Stimulated activated CD4-positive, alpha-beta T cell treated with anti-CD3 and anti-CD28 coated beads, Interleukin-15, amount 100 ng/mL, for 48 hours (primary cell): Measurements from ENCODE around the gene MYLK.

Experiments
- DNase-seq, 2 donors: peaks; one replicate each; pipeline ENCODE4 v3.0.0-alpha.2; 2020; ENCODE audit warnings: low read depth in 2 of 2

The MYLK gene

GRCh38 chr3:123595396-123596180 lies 288.5 kb downstream of the MYLK start:
- no peak for DNase-seq

- DNase-seq, result no peak
Observed at GRCh38 chr3:123593381-123593780, 290.8 kb downstream of the MYLK start.

GRCh38 chr3:123590685-123591450 lies 293.3 kb downstream of the MYLK start:
- no peak for DNase-seq

- DNase-seq, result no peak
Observed at GRCh38 chr3:123587401-123587800, 296.7 kb downstream of the MYLK start.

GRCh38 chr3:123586968-123587367 lies 297.2 kb downstream of the MYLK start:
- DNase-seq, result no peak

- peak; percentile 12 to 27 for DNase-seq
Observed at GRCh38 chr3:123586131-123586530, 298.0 kb downstream of the MYLK start.

- DNase-seq, result peak; percentile 90 to 93
Observed at GRCh38 chr3:123584988-123585937, 298.9 kb downstream of the MYLK start, which contains the start of gene HACD2. TSS of gene HACD2 (minus strand) at chr3:123585053. CDS start at chr3:123585027, 26 bp downstream.

GRCh38 chr3:123584284-123584987 lies 299.7 kb downstream of the MYLK start:
- no peak for DNase-seq

GRCh38 chr3:123583561-123583960 lies 300.6 kb downstream of the MYLK start:
- DNase-seq, result no peak

GRCh38 chr3:123582315-123582714 lies 301.8 kb downstream of the MYLK start:
- no peak for DNase-seq

GRCh38 chr3:123576122-123576521 lies 308.0 kb downstream of the MYLK start:
- no peak for DNase-seq

GRCh38 chr3:123571973-123572365 lies 312.2 kb downstream of the MYLK start:
- DNase-seq, result no peak

- no peak for DNase-seq
Observed at GRCh38 chr3:123571264-123571972, 312.7 kb downstream of the MYLK start.

- no peak for DNase-seq
Observed at GRCh38 chr3:123568875-123569274, 315.3 kb downstream of the MYLK start.

GRCh38 chr3:123568034-123568433 lies 316.1 kb downstream of the MYLK start:
- no peak for DNase-seq

- no peak for DNase-seq
Observed at GRCh38 chr3:123564056-123564455, 320.1 kb downstream of the MYLK start.

GRCh38 chr3:123562547-123562946 lies 321.6 kb downstream of the MYLK start:
- no peak for DNase-seq

GRCh38 chr3:123561188-123561587 lies 322.9 kb downstream of the MYLK start:
- no peak for DNase-seq
